Amniotic stem cell (primary cell): ENCODE results near the gene TMOD1.

ENCODE experiments used
- DNase-seq: peaks from one replicate; lab custom pipeline; 2025; lab: John Stamatoyannopoulos, UW

The TMOD1 gene

DNA sequence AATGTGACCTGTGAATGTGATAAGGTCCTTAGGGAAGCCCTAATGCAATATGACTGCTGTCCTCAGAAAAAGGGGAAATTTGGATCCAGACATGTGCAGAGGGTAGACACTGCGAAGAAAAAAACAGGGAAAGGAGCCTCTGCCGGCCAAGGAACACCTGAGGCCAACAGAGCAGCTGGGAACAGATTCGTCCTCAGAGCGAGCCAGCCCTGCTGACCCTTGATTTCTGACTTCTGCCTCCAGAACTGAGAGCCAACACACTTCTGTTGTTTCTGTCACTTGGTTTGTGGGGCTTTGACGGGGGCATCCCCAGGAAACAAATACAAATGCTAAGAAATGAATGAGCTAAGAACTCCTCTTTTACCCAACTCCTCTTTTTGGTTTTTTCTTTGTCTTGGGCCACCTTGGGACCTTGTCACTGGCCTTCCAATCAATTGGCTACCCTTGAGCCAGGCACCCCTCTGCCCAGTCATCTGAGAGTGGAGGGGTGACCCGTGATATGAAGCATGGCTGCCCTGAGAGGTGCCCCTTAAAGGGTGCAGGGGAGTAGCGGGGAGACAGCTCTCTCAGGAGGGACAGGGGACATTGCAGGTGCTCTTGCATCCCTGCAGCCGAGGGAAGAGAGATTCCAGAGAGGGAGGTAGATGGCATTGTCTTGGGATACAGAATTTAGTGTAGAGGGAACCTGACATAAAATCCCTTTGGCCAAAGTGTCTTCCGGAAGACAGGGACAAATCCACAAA lies 16.9 kb downstream of the TMOD1 start:
- DNase-seq: no peak

DNA sequence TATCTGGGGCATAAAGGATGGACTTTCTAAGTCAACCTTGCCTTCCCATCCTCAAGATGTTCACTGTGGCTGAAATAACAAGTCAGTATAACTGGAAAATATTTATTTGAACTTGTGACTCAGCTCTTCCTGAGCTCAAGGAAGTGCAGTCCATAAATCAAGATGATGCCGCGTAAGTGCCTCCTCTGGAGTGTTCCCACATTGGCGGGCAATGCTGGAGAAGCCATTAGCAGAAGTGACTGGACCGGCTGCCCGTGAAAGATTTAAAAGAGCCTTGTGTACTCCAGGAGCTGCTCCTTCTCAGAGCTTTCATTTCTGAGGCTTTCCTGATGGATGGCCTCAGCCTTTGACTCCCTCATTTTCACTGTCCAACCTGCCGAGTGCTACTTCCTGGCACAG lies 17.4 kb downstream of the TMOD1 start:
- DNase-seq: no peak

- no peak for DNase-seq
Observed at GRCh38 chr9:97519441-97519970, 18.0 kb downstream of the TMOD1 start.

GRCh38 chr9:97521576-97522333 lies 20.3 kb downstream of the TMOD1 start:
- DNase-seq: no peak

GRCh38 chr9:97524424-97524823 lies 23.0 kb downstream of the TMOD1 start:
- DNase-seq: no peak

DNA sequence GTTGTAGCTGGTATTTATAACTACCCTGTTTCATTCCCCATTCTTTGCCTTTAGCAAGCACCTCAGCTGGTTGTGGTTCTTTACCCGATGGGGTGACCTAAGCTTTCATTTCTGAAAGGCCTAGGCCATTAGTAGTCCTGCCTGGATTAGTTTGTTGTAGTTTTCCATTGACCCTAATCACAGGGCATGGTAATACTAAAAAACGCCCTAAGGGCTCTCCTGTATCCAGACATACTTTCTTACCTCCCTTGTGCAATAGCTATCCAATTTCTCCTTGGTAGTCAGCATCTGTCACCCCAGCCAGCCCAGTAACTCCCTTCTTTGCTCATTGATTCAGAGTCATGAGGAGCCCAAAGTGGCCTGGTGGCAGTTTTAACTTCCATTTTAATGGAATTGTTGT lies 24.0 kb downstream of the TMOD1 start:
- DNase-seq: no peak

DNA sequence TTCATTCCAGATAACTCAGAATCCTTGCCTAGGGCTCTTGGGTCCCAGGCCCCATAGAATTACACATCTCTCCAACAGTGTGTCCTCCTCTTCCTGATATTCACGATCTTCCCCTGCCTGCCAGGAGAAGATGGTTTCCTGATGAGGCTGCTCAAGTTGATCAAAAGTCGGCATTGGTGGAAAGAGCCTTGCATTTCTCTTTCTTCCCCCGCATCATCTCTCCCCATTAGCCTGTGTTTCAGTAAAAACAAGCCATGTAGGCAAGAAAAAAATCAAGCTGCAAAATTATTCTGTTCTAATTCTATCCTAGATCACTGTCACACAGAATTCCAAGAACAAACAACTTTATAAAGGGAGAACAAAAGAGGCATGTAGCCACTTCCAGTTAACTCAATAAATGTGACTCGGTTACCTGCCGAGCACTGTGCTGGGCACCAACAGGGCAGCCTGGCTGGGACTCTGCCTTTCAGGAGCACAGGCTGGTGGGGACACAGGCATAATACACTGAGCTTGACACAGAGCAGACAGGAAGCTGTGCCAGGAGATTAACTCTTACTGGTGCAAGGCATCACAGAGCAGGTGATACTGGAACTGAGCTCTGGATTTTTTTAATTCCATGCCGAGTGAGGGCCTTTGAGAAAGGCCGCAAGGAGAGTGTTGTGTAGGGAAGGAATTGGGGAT lies 25.6 kb downstream of the TMOD1 start:
- no peak for DNase-seq

GRCh38 chr9:97527626-97528528 lies 26.4 kb downstream of the TMOD1 start:
- DNase-seq: no peak

GRCh38 chr9:97528529-97529230 lies 27.2 kb downstream of the TMOD1 start:
- no peak for DNase-seq

DNA sequence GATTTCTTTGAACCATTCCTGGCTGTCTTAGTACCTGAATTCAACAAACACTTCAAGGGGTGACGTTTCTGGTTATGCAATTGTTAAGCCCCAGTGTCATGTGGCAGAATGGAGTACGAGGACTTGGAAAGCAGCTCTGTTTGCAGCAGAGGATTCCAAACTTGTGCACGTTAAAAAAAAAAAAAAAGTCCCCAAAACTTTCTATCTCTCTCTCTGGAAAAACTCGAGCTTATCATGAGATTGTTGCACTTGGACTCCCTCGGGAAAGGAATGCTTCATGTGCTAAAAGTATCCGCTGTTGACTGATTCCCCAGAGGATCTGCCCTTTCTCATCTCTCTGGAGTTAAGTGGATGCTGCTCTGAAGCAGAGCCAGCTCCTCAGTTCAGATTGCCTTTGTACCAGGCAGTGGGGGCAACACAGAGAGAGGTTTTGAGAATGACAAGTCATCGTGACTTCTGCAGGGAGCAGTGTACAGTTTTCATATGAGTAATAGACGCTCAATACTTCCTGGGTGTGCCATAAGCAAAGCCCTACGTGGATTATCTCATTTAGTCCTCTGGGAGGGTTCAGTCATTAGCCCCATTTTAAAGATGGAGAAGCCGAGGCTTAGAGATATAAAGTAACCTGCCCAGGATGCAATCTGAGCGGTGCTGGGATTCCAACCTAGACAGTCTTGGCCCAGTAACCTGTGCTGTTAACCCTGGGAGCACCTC lies 28.1 kb downstream of the TMOD1 start:
- no peak for DNase-seq

DNA sequence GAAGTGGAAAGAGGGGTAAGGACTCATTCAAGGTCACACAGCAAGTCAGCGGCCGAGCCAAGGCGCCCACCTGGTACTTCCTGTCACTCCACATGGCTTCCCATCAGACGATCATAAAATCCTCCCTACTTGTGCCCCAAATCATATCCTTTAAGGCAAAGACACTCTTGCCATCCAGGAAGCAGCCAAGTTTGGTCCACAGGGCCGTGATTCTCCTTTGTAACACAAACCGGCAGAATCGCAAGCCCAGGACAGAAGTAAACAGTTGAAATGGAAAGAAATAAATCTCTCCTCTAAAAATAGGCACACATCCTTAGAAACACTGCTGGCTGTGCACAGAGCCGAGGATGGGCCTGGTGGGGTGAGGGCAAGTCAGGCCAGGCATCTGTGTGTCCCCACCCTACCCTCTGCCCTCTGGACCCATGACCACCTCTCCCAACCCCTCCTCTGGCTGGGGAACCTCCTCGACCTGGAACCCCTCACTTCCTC lies 30.5 kb downstream of the TMOD1 start:
- DNase-seq: no peak

DNA sequence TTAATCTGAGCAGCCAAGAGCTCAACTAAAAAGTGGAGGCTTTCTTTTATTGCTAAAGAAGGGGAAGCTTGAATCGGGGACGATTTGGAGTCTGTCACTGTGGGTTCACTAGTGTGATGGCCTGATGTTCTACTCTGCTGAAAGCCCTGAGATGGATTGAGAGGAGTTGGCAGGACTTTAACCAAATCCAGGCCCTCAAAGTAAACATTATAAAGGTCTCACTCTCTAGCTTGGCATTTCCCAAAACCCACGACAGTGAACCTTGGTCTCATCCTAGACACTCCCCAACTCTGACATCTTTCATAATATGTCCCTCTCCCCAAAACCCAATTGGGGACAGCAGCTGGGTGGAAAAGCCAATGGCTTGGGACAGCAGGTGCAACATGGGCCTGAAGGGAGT lies 32.7 kb downstream of the TMOD1 start:
- DNase-seq: no peak

GRCh38 chr9:97534961-97535594 lies 33.6 kb downstream of the TMOD1 start:
- no peak for DNase-seq

GRCh38 chr9:97535771-97536170 lies 34.3 kb downstream of the TMOD1 start:
- no peak for DNase-seq

- no peak for DNase-seq
Observed at GRCh38 chr9:97536480-97536879, 35.0 kb downstream of the TMOD1 start.

- no peak for DNase-seq
Observed at GRCh38 chr9:97543561-97543960, 42.1 kb downstream of the TMOD1 start.

- DNase-seq: no peak
Observed at GRCh38 chr9:97545486-97545885, 44.0 kb downstream of the TMOD1 start.

GRCh38 chr9:97547098-97547829 lies 45.8 kb downstream of the TMOD1 start:
- no peak for DNase-seq

GRCh38 chr9:97548379-97548778 lies 46.9 kb downstream of the TMOD1 start:
- DNase-seq: no peak
